ENCODE data around the gene FGFBP1. TPM values are rescaled to one million over a fixed set of nuclear protein-coding genes. Genes with fewer than 3 reads are reported as not detected.

Gene FGFBP1
- total RNA-seq, 2 experiments from 2014 or later: not detected

GRCh38 chr4:15936495-15936894, 2.0 kb downstream of the FGFBP1 start:
- Mint-ChIP-seq H3K36me3 (ENCODE audit: low read depth) (no peaks in the 10 kb centered on the region), H3K4me1 (ENCODE audit: low read depth) (no peaks in the 10 kb centered on the region), H3K4me3 (no peak overlapping the region), H3K27me3 (peaks cover 22% of the 10 kb centered on the region), H3K9me3 (no peaks in the 10 kb centered on the region), H3K27ac (no peak overlapping the region)
- ChIA-PET CTCF (no interaction called here), POLR2A (no interaction called here)
- H3K4me3 ChIP-seq (ENCODE audit: low read length): no peak overlapping the region
- intact Hi-C loops (cut with DNase I, micrococcal nuclease): no loop called here
- H3K27me3 ChIP-seq (ENCODE audit: control insufficient read depth in 1 of 2, insufficient read depth in 2 of 2, low read length in 2 of 2): no peaks in the 10 kb centered on the region
- DNase-seq (no peak), ATAC-seq (ENCODE audit: poor library complexity) (no peak)
- H3K4me1 ChIP-seq (ENCODE audit: insufficient read depth, low read length): no peaks in the 10 kb centered on the region
- H3K9me3 ChIP-seq (ENCODE audit: control insufficient read depth in 1 of 2, insufficient read depth in 1 of 2, low read length in 2 of 2): no peaks in the 10 kb centered on the region
- no peak overlapping the region for H3K27ac ChIP-seq (ENCODE audit: low read depth in 1 of 2, low read length in 2 of 2)
- TF ChIP-seq CTCF (IDR thresholded peaks at IDR 0.05): no peak
- no peaks in the 10 kb centered on the region for H3K36me3 ChIP-seq (ENCODE audit: insufficient read depth, low read length)

- Mint-ChIP-seq H3K27me3 (peaks cover 22% of the 10 kb centered on the region), H3K4me1 (ENCODE audit: low read depth) (no peaks in the 10 kb centered on the region), H3K36me3 (ENCODE audit: low read depth) (no peaks in the 10 kb centered on the region), H3K9me3 (no peaks in the 10 kb centered on the region), H3K4me3 (no peak overlapping the region), H3K27ac (no peak overlapping the region)
- DNase-seq (no peak), ATAC-seq (ENCODE audit: poor library complexity) (no peak)
- no peak for TF ChIP-seq CTCF (IDR thresholded peaks at IDR 0.05)
- Histone ChIP-seq H3K9me3 (ENCODE audit: control insufficient read depth in 1 of 2, insufficient read depth in 1 of 2, low read length in 2 of 2) (no peaks in the 10 kb centered on the region), H3K4me1 (ENCODE audit: insufficient read depth, low read length) (no peaks in the 10 kb centered on the region), H3K4me3 (ENCODE audit: low read length) (no peak overlapping the region), H3K27me3 (ENCODE audit: control insufficient read depth in 1 of 2, insufficient read depth in 2 of 2, low read length in 2 of 2) (no peaks in the 10 kb centered on the region), H3K27ac (ENCODE audit: low read depth in 1 of 2, low read length in 2 of 2) (no peak overlapping the region), H3K36me3 (ENCODE audit: insufficient read depth, low read length) (no peaks in the 10 kb centered on the region)
- POLR2A ChIA-PET: no interaction called here
- intact Hi-C loops (cut with DNase I, micrococcal nuclease): no loop called here
- CTCF ChIA-PET: no interaction called here
Observed at GRCh38 chr4:15935504-15936402, 2.8 kb downstream of the FGFBP1 start.

GRCh38 chr4:15934259-15934658, 4.3 kb downstream of the FGFBP1 start:
- H3K9me3 ChIP-seq (ENCODE audit: control insufficient read depth in 1 of 2, insufficient read depth in 1 of 2, low read length in 2 of 2): no peaks in the 10 kb centered on the region
- Mint-ChIP-seq H3K4me3 (no peak overlapping the region), H3K27me3 (peaks cover 22% of the 10 kb centered on the region), H3K36me3 (ENCODE audit: low read depth) (no peaks in the 10 kb centered on the region), H3K27ac (no peak overlapping the region), H3K9me3 (no peaks in the 10 kb centered on the region), H3K4me1 (ENCODE audit: low read depth) (no peaks in the 10 kb centered on the region)
- TF ChIP-seq CTCF (IDR thresholded peaks at IDR 0.05): no peak
- no peak for ATAC-seq (ENCODE audit: poor library complexity)
- no peaks in the 10 kb centered on the region for H3K36me3 ChIP-seq (ENCODE audit: insufficient read depth, low read length)
- no peak for DNase-seq
- H3K27ac ChIP-seq (ENCODE audit: low read depth in 1 of 2, low read length in 2 of 2): no peak overlapping the region
- no peak overlapping the region for H3K4me3 ChIP-seq (ENCODE audit: low read length)
- CTCF ChIA-PET: interaction anchor here (0.5 kb wide), 1 partner anchor 73 kb away, joined by 3 read pairs; no protein-coding TSS in a partner anchor
- H3K27me3 ChIP-seq (ENCODE audit: control insufficient read depth in 1 of 2, insufficient read depth in 2 of 2, low read length in 2 of 2): no peaks in the 10 kb centered on the region
- POLR2A ChIA-PET: interaction anchor here (0.6 kb wide), 1 partner anchor 50 kb away, joined by 4 read pairs; no protein-coding TSS in a partner anchor
- no peaks in the 10 kb centered on the region for H3K4me1 ChIP-seq (ENCODE audit: insufficient read depth, low read length)
- intact Hi-C loops (cut with DNase I, micrococcal nuclease): no loop called here
